Naive B cell (primary cell): ENCODE results near the gene ILF3. TPM values are rescaled to one million over a fixed set of nuclear protein-coding genes. Genes with fewer than 3 reads are reported as not detected.

ENCODE experiments used
- ATAC-seq, 2 donors: fragments of 150-1000 bp; cut with Tn5 transposase; 2 replicates each; pipeline ENCODE4 v1.10.0; 2021; ENCODE audit warnings: low read depth in 2 of 2, mild to moderate bottlenecking in 2 of 2, moderate library complexity in 2 of 2
- DNase-seq: peaks from one replicate; pipeline ENCODE4 v3.0.0; 2022
- H3K27ac Mint-ChIP-seq, 6 donors: one replicate each; pipeline ENCODE4 v1.8.0; 2020 to 2022; ENCODE audit warnings: mild to moderate bottlenecking in 6 of 6, mixed read lengths in 6 of 6, moderate library complexity in 5 of 6, inconsistent platforms in 2 of 6
- H3K27me3 Mint-ChIP-seq, 3 donors: one replicate each; pipeline ENCODE4 v1.8.0; 2021 to 2022; ENCODE audit warnings: mixed read lengths in 3 of 3, mild to moderate bottlenecking in 1 of 3
- H3K36me3 Mint-ChIP-seq, 2 donors: one replicate each; pipeline ENCODE4 v1.8.0; 2020 to 2022; ENCODE audit warnings: mixed read lengths in 2 of 2, inconsistent platforms in 1 of 2, mild to moderate bottlenecking in 1 of 2
- H3K4me1 Mint-ChIP-seq, 3 donors: one replicate each; pipeline ENCODE4 v1.8.0; 2020 to 2022; ENCODE audit warnings: mixed read lengths in 3 of 3, inconsistent platforms in 1 of 3, mild to moderate bottlenecking in 1 of 3, moderate library complexity in 1 of 3
- H3K4me3 Mint-ChIP-seq, 8 donors: one replicate each; pipeline ENCODE4 v1.8.0; 2020 to 2022; ENCODE audit warnings: mild to moderate bottlenecking in 8 of 8, mixed read lengths in 8 of 8, moderate library complexity in 8 of 8, inconsistent platforms in 2 of 8
- H3K9me3 Mint-ChIP-seq, 7 donors: one replicate each; pipeline ENCODE4 v1.8.0; 2020 to 2022; ENCODE audit warnings: mixed read lengths in 7 of 7, mild to moderate bottlenecking in 5 of 7, inconsistent platforms in 2 of 7, moderate library complexity in 1 of 7
- polyA plus RNA-seq, 6 donors: library from polyadenylated mRNA; unstranded; fragments of 300-500 nt; fragmentation: Illumina TruSeq; gene quantifications; one replicate each; pipeline ENCODE4 v1.2.3, GENCODE V29; 2021; ENCODE audit warnings: low read depth in 6 of 6

ILF3 gene
- polyA plus RNA-seq, result 10 to 100 TPM; 34.2 to 95.0 (median 71.6) TPM

- DNase-seq (peak; percentile 100), ATAC-seq (peak; percentile 81 to 86)
- no peaks in the 10 kb centered on the region for H3K36me3 Mint-ChIP-seq
- H3K9me3 Mint-ChIP-seq, result peaks cover 0 to 3% (median 0%) of the 10 kb centered on the region in 7 donors
- H3K27ac Mint-ChIP-seq, result peak within 1 kb of the TSS; percentile 99 to 100 (median 100)
- peaks cover 0 to 4% (median 0%) of the 10 kb centered on the region in 3 donors for H3K27me3 Mint-ChIP-seq
- peak within 1 kb of the TSS; percentile 88 to 100 (median 96) for H3K4me3 Mint-ChIP-seq
- peaks cover 24 to 48% (median 38%) of the 10 kb centered on the region in 3 donors for H3K4me1 Mint-ChIP-seq
These were observed at the start of gene ILF3 for GRCh38 chr19:10653732-10654609. Gene ILF3, plus strand, starts transcription at chr19:10654346. Its CDS starts 16,260 bp downstream, at chr19:10670606.

DNA sequence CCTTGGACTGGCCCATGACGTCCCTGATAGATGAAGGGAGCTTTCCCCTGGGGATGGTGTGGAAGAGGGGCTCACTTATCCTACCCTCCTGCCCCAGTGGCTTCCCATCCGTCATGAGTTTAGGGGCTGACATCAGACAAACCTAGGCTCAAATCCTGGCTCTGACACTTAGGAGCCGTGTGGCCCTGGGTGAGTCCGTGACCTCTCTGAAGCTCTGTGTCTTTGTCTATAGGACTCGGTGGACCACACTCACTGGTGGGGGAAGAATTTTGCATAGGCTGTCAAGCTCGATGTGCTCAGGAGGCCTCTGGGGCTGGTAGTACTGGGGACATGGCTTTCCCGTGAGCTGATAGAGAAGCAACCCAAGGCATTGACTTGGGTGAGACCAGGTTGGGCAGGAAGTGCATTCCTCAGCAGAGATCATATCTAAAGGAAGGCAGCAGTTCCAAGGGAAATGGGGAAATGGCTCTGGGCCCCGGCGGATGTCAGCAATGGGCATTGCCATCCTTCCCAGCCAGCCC is 49.6 kb upstream of the ILF3 start:
- H3K4me1 Mint-ChIP-seq, result peaks cover 20 to 71% (median 37%) of the 10 kb centered on the region in 3 donors
- DNase-seq (no peak), ATAC-seq (peak; percentile 19 to 26)
- H3K27me3 Mint-ChIP-seq, result no peaks in the 10 kb centered on the region
- H3K4me3 Mint-ChIP-seq, result peak overlapping the region; percentile 88 to 100 (median 99)
- no peaks in the 10 kb centered on the region for H3K9me3 Mint-ChIP-seq
- peaks cover 0 to 8% of the 10 kb centered on the region in 2 donors for H3K36me3 Mint-ChIP-seq
- peak overlapping the region; percentile 97 to 100 (median 100) for H3K27ac Mint-ChIP-seq

- H3K4me3 Mint-ChIP-seq, result peak overlapping the region in 2 of 8 donors; percentile 16 to 37
- peaks cover 14 to 68% (median 30%) of the 10 kb centered on the region in 3 donors for H3K4me1 Mint-ChIP-seq
- no peaks in the 10 kb centered on the region for H3K36me3 Mint-ChIP-seq
- no peaks in the 10 kb centered on the region for H3K27me3 Mint-ChIP-seq
- peak overlapping the region in 3 of 6 donors; percentile 22 to 36 (median 29) for H3K27ac Mint-ChIP-seq
- ATAC-seq, result no peak
- DNase-seq, result no peak
- H3K9me3 Mint-ChIP-seq, result no peaks in the 10 kb centered on the region
These were observed 42.2 kb upstream of the ILF3 start for GRCh38 chr19:10611907-10612306.

DNA sequence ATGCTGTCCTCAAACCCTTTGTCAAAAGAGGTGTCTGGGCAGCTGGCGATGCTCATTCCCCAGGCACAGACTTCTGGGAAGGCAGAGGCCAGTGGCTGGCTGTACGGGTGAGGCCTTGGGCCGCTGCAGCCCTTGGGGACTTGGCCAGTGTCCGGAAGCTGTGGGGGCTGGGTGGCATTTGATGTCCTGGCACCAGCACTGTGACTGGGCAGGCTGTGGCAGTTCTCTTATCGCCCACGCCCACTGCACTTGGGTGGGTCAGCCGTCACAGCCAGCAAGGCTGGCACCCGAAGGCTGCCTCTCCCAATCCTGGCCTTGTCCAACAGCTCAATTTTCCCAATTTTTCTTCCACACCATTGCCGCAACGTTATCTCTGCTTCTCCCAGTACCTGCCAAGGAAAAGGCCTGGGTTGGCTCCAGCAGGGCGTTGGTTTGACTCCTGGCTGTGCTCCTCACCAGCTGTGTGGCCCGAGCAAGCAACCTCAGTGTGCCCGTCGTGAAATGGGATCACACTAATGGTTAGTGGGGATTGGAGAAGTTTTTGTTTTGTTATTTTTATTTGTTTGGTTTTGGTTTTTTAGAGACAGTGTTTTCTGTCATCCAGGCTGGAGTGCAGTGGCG is 41.5 kb upstream of the ILF3 start:
- Mint-ChIP-seq H3K36me3 (no peaks in the 10 kb centered on the region), H3K9me3 (no peaks in the 10 kb centered on the region), H3K4me3 (peak overlapping the region in 5 of 8 donors; percentile 20 to 68 (median 47)), H3K4me1 (peaks cover 19 to 70% (median 32%) of the 10 kb centered on the region in 3 donors), H3K27ac (peak overlapping the region in 5 of 6 donors; percentile 19 to 95 (median 41)), H3K27me3 (no peaks in the 10 kb centered on the region)
- DNase-seq (no peak), ATAC-seq (no peak)

GRCh38 chr19:10615429-10616023 is 38.6 kb upstream of the ILF3 start:
- Mint-ChIP-seq H3K27ac (peak overlapping the region; percentile 77 to 94 (median 86)), H3K27me3 (no peaks in the 10 kb centered on the region), H3K4me1 (peaks cover 22 to 70% (median 38%) of the 10 kb centered on the region in 3 donors), H3K4me3 (peak overlapping the region; percentile 32 to 89 (median 83)), H3K9me3 (no peaks in the 10 kb centered on the region), H3K36me3 (no peaks in the 10 kb centered on the region)
- ATAC-seq (peak; percentile 79 to 89), DNase-seq (peak; percentile 35)

DNA sequence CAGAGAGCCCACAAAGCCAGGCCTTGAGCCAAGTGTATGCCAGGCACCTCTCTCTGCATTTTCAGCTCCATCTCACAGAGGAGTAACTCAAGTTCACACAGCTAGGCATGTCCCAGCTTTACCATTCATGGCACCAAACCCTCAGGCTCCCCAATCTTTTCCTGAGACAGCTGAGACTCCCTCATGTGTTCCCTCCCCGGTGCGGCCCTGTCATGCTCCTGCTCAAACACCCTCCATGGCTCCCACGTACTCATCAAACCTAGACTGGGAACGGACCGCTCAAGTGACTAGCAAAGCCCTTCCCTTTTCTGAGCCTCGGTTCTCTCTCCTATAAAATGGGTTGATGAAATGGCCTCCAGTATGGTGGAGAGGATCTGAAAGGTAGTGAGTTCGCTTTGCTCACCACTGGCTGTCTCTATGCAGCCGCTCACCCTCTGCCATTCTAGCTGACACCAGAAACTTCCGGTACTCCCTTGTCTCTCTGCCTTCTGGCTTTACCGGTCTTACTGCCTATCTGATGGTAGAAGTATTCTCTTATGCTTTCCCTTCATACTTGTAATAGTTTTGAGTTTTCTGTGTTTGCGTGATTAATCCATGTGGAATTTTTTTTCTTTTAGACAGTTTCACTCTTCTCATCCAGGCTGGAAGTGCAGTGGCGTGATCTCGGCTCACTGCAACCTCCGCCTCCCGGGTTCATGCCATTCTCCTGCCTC is 36.6 kb upstream of the ILF3 start:
- Mint-ChIP-seq H3K4me3 (peak overlapping the region in 7 of 8 donors; percentile 11 to 57 (median 35)), H3K27me3 (no peaks in the 10 kb centered on the region), H3K4me1 (peaks cover 38 to 80% (median 56%) of the 10 kb centered on the region in 3 donors), H3K27ac (peak overlapping the region; percentile 51 to 97 (median 88)), H3K9me3 (no peaks in the 10 kb centered on the region), H3K36me3 (peaks cover 0 to 8% of the 10 kb centered on the region in 2 donors)
- DNase-seq (no peak), ATAC-seq (no peak)

DNA sequence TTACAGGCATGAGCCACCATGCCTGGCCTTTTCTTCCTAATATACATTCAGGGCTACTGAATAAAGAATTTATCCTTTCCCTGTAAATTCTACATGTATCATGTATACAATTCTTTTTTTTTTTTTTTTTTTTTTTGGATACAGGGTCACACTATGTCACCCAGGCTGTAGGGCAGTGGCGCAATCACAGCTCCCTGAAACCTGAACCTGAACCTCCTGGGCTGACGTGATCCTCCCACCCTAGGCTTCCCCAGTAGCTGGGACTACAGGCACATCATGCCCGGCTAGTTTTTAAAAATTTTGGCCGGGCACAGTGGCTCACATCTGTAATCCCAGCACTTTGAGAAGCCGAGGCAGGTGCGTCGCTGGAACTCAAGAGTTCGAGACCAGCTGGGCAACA is 35.3 kb upstream of the ILF3 start:
- Mint-ChIP-seq H3K27ac (peak overlapping the region in 4 of 6 donors; percentile 70 to 92 (median 78)), H3K4me1 (peaks cover 34 to 79% (median 56%) of the 10 kb centered on the region in 3 donors)

DNA sequence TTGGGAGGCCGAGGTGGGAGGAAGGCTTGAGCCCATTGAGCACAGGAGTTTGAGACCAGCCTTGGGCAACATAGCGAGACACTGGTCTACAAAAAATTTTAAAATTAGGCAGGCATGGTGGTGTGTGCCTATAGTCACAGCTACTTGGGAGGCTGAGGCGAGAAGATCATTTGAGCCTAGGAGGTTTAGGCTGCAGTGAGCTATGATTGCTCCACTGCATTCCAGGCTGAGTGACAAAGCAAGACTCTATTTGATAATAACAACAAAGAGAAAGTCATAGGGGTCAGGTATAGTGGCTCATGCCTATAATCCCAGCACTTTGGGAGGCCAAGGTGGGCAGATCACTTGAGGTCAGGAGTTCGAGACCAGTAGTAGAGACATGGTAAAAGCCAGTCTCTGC is 33.4 kb upstream of the ILF3 start:
- ATAC-seq (no peak), DNase-seq (no peak)
- peak overlapping the region in 3 of 6 donors; percentile 75 to 83 (median 76) for H3K27ac Mint-ChIP-seq
- peak overlapping the region in 4 of 8 donors; percentile 5 to 52 (median 6) for H3K4me3 Mint-ChIP-seq
- H3K9me3 Mint-ChIP-seq, result no peaks in the 10 kb centered on the region
- no peaks in the 10 kb centered on the region for H3K27me3 Mint-ChIP-seq
- peaks cover 37 to 78% (median 57%) of the 10 kb centered on the region in 3 donors for H3K4me1 Mint-ChIP-seq
- peaks cover 0 to 8% of the 10 kb centered on the region in 2 donors for H3K36me3 Mint-ChIP-seq

More for the DNA sequence above, 35.3 kb upstream of the ILF3 start:
- DNase-seq (no peak), ATAC-seq (no peak)
- peaks cover 0 to 8% of the 10 kb centered on the region in 2 donors for H3K36me3 Mint-ChIP-seq
- H3K9me3 Mint-ChIP-seq, result no peaks in the 10 kb centered on the region
- H3K27me3 Mint-ChIP-seq, result no peaks in the 10 kb centered on the region
- H3K4me3 Mint-ChIP-seq, result peak overlapping the region in 1 of 8 donors; percentile 37

- H3K9me3 Mint-ChIP-seq, result no peaks in the 10 kb centered on the region
- peak overlapping the region in 3 of 8 donors; percentile 37 to 58 (median 47) for H3K4me3 Mint-ChIP-seq
- peak overlapping the region in 5 of 6 donors; percentile 62 to 97 (median 87) for H3K27ac Mint-ChIP-seq
- H3K4me1 Mint-ChIP-seq, result peaks cover 38 to 71% (median 53%) of the 10 kb centered on the region in 3 donors
- no peaks in the 10 kb centered on the region for H3K27me3 Mint-ChIP-seq
- peaks cover 0 to 8% of the 10 kb centered on the region in 2 donors for H3K36me3 Mint-ChIP-seq
- ATAC-seq (no peak), DNase-seq (no peak)
These were observed 32.2 kb upstream of the ILF3 start for GRCh38 chr19:10621966-10622365.

- DNase-seq (no peak), ATAC-seq (peak in 1 of 2 donors; percentile 23)
- Mint-ChIP-seq H3K36me3 (peaks cover 0 to 8% of the 10 kb centered on the region in 2 donors), H3K9me3 (no peaks in the 10 kb centered on the region), H3K27me3 (no peaks in the 10 kb centered on the region), H3K4me3 (peak overlapping the region in 1 of 8 donors; percentile 9), H3K27ac (peak overlapping the region in 4 of 6 donors; percentile 10 to 91 (median 63)), H3K4me1 (peaks cover 34 to 52% (median 47%) of the 10 kb centered on the region in 3 donors)
These were observed 29.6 kb upstream of the ILF3 start for GRCh38 chr19:10624585-10624984.

DNA sequence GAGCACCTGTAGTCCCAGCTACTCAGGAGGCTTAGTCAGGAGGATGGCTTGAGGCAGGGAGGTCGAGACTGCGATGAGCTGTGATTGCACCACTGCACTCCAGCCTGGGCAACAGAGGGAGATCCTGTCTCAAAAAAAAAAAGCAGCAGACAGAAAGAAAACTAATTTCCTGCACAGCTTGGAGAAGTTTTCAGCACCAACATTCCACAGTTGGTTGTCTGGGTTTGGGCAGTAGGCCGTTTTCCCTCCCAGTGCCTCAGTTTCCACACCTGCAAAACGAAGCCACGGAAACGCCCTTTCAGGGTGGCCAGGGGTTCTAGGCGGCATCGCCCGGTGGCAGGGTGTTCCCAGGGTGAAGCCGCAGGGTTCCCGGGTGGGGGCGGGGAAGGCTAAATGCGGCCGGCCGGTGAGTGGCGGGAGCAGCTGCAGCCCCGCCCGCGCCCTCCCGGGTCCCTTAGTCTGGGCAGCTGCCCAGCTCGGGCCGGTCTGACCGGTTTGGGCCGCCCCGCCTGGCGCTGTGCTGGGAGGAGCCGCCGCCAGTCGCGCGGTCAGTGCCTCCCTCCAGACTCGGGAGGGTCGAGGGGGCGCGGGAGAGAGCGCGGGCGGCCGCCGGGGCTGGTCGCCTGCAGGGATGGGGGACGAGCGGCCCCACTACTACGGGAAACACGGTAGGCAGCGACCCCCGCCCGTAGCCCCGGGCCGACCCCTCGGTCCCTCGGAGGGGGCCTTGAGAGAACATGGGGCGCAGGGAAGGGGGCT is 29.0 kb upstream of the ILF3 start, which contains the start of gene SLC44A2:
SLC44A2 (plus strand) TSS at position 551 of the 759 bp plus-strand sequence; CDS start at position 632, 81 bp downstream.
- peaks cover 34 to 48% (median 47%) of the 10 kb centered on the region in 3 donors for H3K4me1 Mint-ChIP-seq
- no peaks in the 10 kb centered on the region for H3K27me3 Mint-ChIP-seq
- H3K27ac Mint-ChIP-seq, result peak within 1 kb of the TSS in 5 of 6 donors; percentile 62 to 92 (median 75)
- H3K4me3 Mint-ChIP-seq, result peak within 1 kb of the TSS in 3 of 8 donors; percentile 12 to 63 (median 23)
- no peak for ATAC-seq
- no peak for DNase-seq
- H3K36me3 Mint-ChIP-seq, result peaks cover 0 to 8% of the 10 kb centered on the region in 2 donors
- no peaks in the 10 kb centered on the region for H3K9me3 Mint-ChIP-seq
